Heart right ventricle (tissue), 16 donors: ENCODE measurements around the gene POLK. TPM values are rescaled to one million over a fixed set of nuclear protein-coding genes. Genes with fewer than 3 reads are reported as not detected.

Source experiments
- ATAC-seq, 8 donors: fragments of 200-7000 bp; cut with Tn5 transposase; one replicate each; pipeline ENCODE4 v1.9.1; 2020; ENCODE audit warnings: mild to moderate bottlenecking in 8 of 8, moderate library complexity in 8 of 8, moderate number of reproducible peaks in 1 of 8
- DNase-seq, 2 donors: peaks; one replicate each; pipeline ENCODE4 v3.0.0-alpha.2; 2020
- H3K27ac ChIP-seq, 10 donors: fragments of 200-600 bp; sonication (generic) in 2 of 10; one replicate each; pipeline versions ENCODE4 v1.5.0 to v1.8.0; 2020 to 2022; ENCODE audit warnings: mild to moderate bottlenecking in 3 of 10
- H3K27me3 ChIP-seq, 7 donors: fragments of 200-600 bp; one replicate each; pipeline ENCODE4 v1.8.0; 2021 to 2022; ENCODE audit warnings: mild to moderate bottlenecking in 2 of 7
- H3K36me3 ChIP-seq, 9 donors: fragments of 200-600 bp; sonication (generic) in 1 of 9; one replicate each; pipeline versions ENCODE4 v1.5.0 to v1.8.0; 2020 to 2022; ENCODE audit warnings: mild to moderate bottlenecking in 2 of 9
- H3K4me1 ChIP-seq, 9 donors: fragments of 200-600 bp; sonication (generic) in 1 of 9; one replicate each; pipeline versions ENCODE4 v1.5.0 to v1.8.0; 2020 to 2022; ENCODE audit warnings: mild to moderate bottlenecking in 4 of 9
- H3K4me3 ChIP-seq, 10 donors: fragments of 200-600 bp; sonication (generic) in 2 of 10; one replicate each; pipeline versions ENCODE4 v1.5.0 to v1.8.0; 2020 to 2022; ENCODE audit warnings: mild to moderate bottlenecking in 7 of 10, moderate library complexity in 2 of 10
- H3K9me3 ChIP-seq, 11 donors: fragments of 200-600 bp in 10 of 11; sonication (generic) in 2 of 11; one replicate each; pipeline versions ENCODE4 v1.5.0 to v1.8.0; 2013 to 2022; ENCODE audit warnings: mild to moderate bottlenecking in 2 of 11, control low read depth in 1 of 11, moderate library complexity in 1 of 11
- CTCF ChIP-seq, 9 donors: fragments of 200-600 bp; sonication (generic) in 2 of 9; IDR thresholded peaks; one replicate each; pipeline versions ENCODE4 v1.5.0 to v1.8.0; 2021 to 2022; ENCODE audit warnings: antibody characterized with exemption in 9 of 9, mild to moderate bottlenecking in 5 of 9, moderate library complexity in 1 of 9
- WGBS, 2 donors: extraction: QIAGEN DNeasy Blood & Tissue Kit; methylation state at CpG; one replicate each; pipeline ENCODE4 v1.1.7; 2013; ENCODE audit warnings: inconsistent platforms in 1 of 2; 5-methylcytosine and 5-hydroxymethylcytosine counted together
- intact Hi-C, 10 donors: fragments of 100-400 bp; cut with DNase I; formaldehyde crosslinking; loops; one replicate each; pipeline versions ENCODE4 v1.11.1 to v1.14.2; 2022
- polyA plus RNA-seq, 2 donors: library from polyadenylated mRNA; stranded (reverse); fragments of 200-250 nt; gene quantifications; one replicate each; pipeline ENCODE4 v1.2.3, GENCODE V29; 2013
- total RNA-seq, 10 donors: library from RNA; stranded (reverse); fragmentation: NEBNext Ultra II Directional in 3 of 10; extraction: Animal tissue kit (Norgen Biotek cat#: 25700) in 3 of 10; gene quantifications; one replicate each; pipeline versions ENCODE4 v1.2.1 to v1.2.4, GENCODE V29; 2021 to 2023
- donor health status: Arrhythmogenic right ventricular cardiomyopathy.
- donor health status: ischemic (EF 13 %, LVEDD 7.1; RV severe dilation, severe dysfunction).
- donor health status: healthy with polysubstance abuse.
- donor health status: DM: no; HTN: yes; CAD: no.
- donor health status: DM: no; HTN: no; CAD: no.
- donor health status: ischemic (EF 25% LVEDD 6.9; RV normal size, moderate dysfunction).
- donor health status: ischemic (EF 25% LVEDD 5.7; RV mildly dilated, moderate dysfunction).
- donor health status: healthy.
- donor health status: DM: yes; HTN: yes; CAD: no.
- donor health status: Ischemic cardiomyopathy.
- donor health status: ischemic (EF 35%, LVEDD 5.7; RV mildly dilated, moderate dysfunction).
- donor health status: nonischemic (EF 11% LVEDD 7.7; RV severe dilation, severe dysfunction).
- donor health status: DM: yes; HTN: yes; CAD: no.
- donor health status: PGD.
- donor health status: ischemic (EF 29% LVEDD 5.4; RV normal size, mild dysfunction).
- donor health status: nonischemic (EF 23%, LVEDD 6.1; RV moderate dilation, normal function).

Gene POLK
- total and polyA plus RNA-seq, 12 donors, result 4.0 to 27.2 (median 22.6) TPM

- intact Hi-C loops, result no loop called here
Measured at GRCh38 chr5:75632321-75632720, 120.6 kb downstream of the POLK start.

DNA sequence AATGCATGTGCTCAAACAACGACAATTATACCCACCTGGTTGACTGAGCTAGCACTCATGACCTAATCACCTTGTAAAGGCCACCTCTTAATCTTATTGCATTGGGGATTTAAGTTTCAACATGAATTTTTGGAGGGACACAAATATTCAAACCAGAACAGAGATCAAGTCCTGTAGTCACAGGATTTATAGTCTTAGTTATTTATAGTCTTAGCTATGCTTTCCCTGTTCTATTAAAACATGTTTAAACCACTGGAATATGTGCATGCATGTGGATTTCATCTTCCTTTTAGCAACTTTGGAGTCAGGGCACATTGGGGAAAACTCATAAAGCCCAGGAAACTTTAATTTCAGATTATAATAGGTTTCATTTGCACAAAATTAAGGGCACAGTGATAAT is 126.3 kb downstream of the POLK start:
- ATAC-seq, result no peak
- H3K36me3 ChIP-seq, result no peaks in the 10 kb centered on the region
- intact Hi-C loops, result no loop called here
- DNase-seq, result no peak
- H3K4me1 ChIP-seq, result peaks cover 0 to 5% (median 0%) of the 10 kb centered on the region in 9 donors
- peaks cover 0 to 20% (median 0%) of the 10 kb centered on the region in 11 donors for H3K9me3 ChIP-seq
- H3K4me3 ChIP-seq, result no peak overlapping the region
- H3K27me3 ChIP-seq, result no peaks in the 10 kb centered on the region
- WGBS, 2 donors, result 92 to 94% methylated on average over 1 of the region's 1 CpG
- no peak for TF ChIP-seq CTCF (IDR thresholded peaks at IDR 0.05)
- H3K27ac ChIP-seq, result no peak overlapping the region

More at GRCh38 chr5:75632321-75632720, 120.6 kb downstream of the POLK start:
- H3K27ac ChIP-seq, result peak overlapping the region in 4 of 10 donors; percentile 47 to 75 (median 54)
- peaks cover 0 to 14% (median 0%) of the 10 kb centered on the region in 9 donors for H3K4me1 ChIP-seq
- H3K36me3 ChIP-seq, result no peaks in the 10 kb centered on the region
- H3K4me3 ChIP-seq, result no peak overlapping the region
- DNase-seq, result peak in 1 of 2 donors; percentile 27
- TF ChIP-seq CTCF (IDR thresholded peaks at IDR 0.05), result no peak
- 68 to 72% methylated on average over 1 of the region's 1 CpG for WGBS, 2 donors
- no peaks in the 10 kb centered on the region for H3K27me3 ChIP-seq
- H3K9me3 ChIP-seq, result no peaks in the 10 kb centered on the region
- ATAC-seq, result peak; percentile 55 to 97 (median 80)

DNA sequence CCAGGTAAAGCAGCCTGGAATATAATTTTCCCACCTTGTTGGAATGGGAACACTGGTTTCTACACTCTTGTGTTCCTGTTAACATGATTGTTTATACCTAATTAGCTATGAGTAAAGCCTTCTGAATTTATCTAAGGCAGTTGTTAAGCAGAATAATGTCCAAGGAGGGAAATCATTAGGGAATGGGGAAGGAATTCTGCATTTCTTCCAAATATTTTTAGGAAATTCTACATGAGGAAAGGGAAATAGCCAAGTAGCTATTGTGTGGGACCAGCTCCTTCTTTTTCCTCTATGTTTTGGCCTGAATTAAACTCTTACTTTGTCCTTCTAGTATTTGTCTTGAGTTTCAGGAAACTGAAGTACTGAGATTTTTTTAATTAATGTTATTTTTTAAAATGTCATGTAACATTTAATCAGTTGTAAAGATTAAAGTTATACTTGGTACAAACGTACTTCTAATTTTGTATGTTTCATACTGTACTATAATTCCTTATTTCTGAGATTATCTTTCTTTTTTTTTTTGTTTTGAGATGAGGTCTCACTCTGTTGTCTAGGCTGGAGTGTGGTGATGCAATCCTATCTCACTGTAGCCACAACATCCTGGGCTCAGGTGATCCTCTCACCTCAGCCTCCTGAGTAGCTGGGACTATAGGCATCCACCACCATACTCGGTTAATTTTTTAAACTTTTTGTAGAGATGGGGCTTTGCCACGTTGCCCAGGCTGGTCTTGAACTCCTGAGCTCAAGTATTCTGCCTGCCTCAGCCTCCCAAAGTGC is 128.0 kb downstream of the POLK start:
- Histone ChIP-seq H3K27ac (no peak overlapping the region), H3K36me3 (no peaks in the 10 kb centered on the region), H3K9me3 (peaks cover 0 to 20% (median 0%) of the 10 kb centered on the region in 11 donors), H3K27me3 (no peaks in the 10 kb centered on the region), H3K4me3 (no peak overlapping the region), H3K4me1 (no peaks in the 10 kb centered on the region)
- 75 to 83% methylated on average over 3 of the region's 3 CpGs for WGBS, 2 donors
- no peak for DNase-seq
- ATAC-seq, result no peak
- no peak for TF ChIP-seq CTCF (IDR thresholded peaks at IDR 0.05)
- intact Hi-C loops, result no loop called here

- no peak for TF ChIP-seq CTCF (IDR thresholded peaks at IDR 0.05)
- no peak overlapping the region for H3K4me3 ChIP-seq
- H3K4me1 ChIP-seq, result no peaks in the 10 kb centered on the region
- intact Hi-C loops, result no loop called here
- no peaks in the 10 kb centered on the region for H3K27me3 ChIP-seq
- H3K36me3 ChIP-seq, result no peaks in the 10 kb centered on the region
- DNase-seq, result no peak
- H3K27ac ChIP-seq, result no peak overlapping the region
- no peak for ATAC-seq
- peaks cover 0 to 20% (median 0%) of the 10 kb centered on the region in 11 donors for H3K9me3 ChIP-seq
Measured at GRCh38 chr5:75640395-75640794, 128.7 kb downstream of the POLK start.
